Gastrocnemius medialis (tissue), 4 donors: ENCODE results near the gene CENPK.

ENCODE experiments used
- CTCF ChIP-seq, 5 experiments: fragments of 450-650 bp in 3 of 5; fragments of 200-600 bp in 2 of 5; sonication (generic) in 2 of 5; IDR thresholded peaks in 4 of 5; conservative IDR thresholded peaks in 1 of 5; 1 replicate in 4 of 5; 2 replicates in 1 of 5; pipeline ENCODE4 v1.5.1; 2016 to 2019; ENCODE audit warnings: antibody characterized with exemption in 5 of 5, mild to moderate bottlenecking in 3 of 5, moderate library complexity in 3 of 5
- POLR2A ChIP-seq, 2 donors: fragments of 450-650 bp; IDR thresholded peaks; one replicate each; pipeline ENCODE4 v1.6.1; 2017; ENCODE audit warnings: antibody characterized with exemption in 2 of 2, mild to moderate bottlenecking in 2 of 2, moderate library complexity in 2 of 2

GRCh38 chr5:65485405-65485804 is 77.6 kb downstream of the CENPK start:
- no peak for TF ChIP-seq POLR2A (IDR thresholded peaks at IDR 0.05)
- no peak for TF ChIP-seq CTCF (IDR thresholded peaks at IDR 0.05 in 4 of 5, conservative IDR thresholded peaks at IDR 0.05 in 1 of 5)
